Measurements from ENCODE around the gene GNB1.
"Not testable (repeated sequence)": the region's sequence is repeated elsewhere in the genome, so short reads cannot be mapped to it uniquely, and the experiment has no call there.

Gene GNB1

GRCh38 chr1:1889090-1889750, 1.7 kb downstream of the GNB1 start:
- DNase-seq = no peak

- DNase-seq = not testable (repeated sequence)
Observed at GRCh38 chr1:1883890-1884289, 7.0 kb downstream of the GNB1 start.

DNA sequence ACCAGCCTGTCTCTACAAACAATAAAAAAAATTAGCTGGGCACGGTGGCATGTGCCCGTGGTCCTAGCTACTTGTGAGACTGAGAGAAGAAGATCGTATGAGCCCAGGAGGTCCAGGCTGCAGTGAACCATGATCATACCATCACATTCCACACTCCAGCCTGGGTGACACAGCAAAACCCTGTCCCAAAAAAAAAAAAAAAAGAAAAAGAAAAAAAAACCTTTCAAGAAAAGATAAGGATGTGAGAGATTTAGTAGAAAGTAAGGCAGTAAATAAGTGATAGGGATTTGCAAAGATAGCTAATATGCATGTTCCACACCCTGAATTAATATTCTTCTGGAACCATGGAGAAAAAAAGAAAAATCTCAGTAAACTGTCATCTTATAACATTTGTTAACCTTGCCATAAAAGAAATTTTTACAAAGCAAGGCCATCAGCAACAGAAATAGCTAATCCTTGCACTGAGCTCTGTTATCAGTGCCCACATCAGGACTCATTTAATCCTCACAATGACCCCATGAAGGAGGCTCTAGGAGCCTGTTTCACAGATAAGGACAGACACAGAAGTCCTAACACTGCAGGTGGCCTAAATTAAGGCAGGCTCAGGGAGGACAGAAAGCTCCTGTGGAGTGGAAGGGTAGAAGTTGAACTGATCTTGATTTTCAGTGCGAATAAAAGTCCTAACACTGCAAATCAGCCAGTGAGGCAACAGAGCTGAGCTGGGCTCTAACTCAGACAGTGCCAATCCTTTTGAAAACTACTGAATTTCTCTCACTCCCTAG, 7.6 kb downstream of the GNB1 start:
- no peak for DNase-seq

DNA sequence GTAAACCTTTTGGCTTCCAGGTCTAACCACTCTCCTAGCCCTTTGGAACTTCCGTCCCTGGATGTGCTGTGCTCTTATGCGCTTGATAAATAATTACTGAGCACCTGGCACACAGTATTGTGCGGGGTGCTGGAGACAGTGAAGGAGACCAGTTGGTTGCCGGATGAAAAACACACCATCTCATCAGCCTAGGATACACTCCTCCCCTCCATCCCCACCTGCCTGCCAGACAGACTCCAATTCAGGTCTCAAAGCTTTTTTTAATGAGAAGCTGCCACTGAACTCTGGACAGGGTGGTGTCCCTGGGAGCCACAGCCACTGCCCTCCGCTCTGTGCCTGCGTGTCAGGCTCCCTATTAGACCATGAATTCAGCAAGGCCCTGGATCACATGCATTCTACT, 9.2 kb downstream of the GNB1 start:
- DNase-seq = no peak

GRCh38 chr1:1880617-1881312, 10.1 kb downstream of the GNB1 start:
- no peak for DNase-seq

DNA sequence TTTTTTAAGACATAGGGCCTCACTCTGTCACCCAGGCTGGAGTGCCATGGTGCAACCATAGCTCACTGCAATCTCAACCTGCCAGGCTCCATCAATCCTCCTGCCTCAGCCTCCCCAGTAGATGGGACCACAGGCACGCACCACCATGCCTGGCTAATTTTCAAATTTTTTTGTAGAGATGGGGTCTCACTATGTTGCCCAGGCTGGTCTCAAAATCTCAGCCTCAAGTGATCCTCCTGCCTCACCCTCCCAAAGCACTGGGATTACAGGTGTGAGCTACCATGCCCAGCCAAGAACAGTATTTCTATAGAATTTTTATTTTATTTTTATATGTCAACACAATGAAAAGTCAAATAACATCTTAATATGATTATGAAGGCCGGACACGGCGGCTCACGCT, 10.9 kb downstream of the GNB1 start:
- DNase-seq = no peak

- DNase-seq = no peak
Observed at GRCh38 chr1:1877865-1878436, 12.9 kb downstream of the GNB1 start.

GRCh38 chr1:1876335-1876930, 14.5 kb downstream of the GNB1 start:
- DNase-seq = no peak

DNA sequence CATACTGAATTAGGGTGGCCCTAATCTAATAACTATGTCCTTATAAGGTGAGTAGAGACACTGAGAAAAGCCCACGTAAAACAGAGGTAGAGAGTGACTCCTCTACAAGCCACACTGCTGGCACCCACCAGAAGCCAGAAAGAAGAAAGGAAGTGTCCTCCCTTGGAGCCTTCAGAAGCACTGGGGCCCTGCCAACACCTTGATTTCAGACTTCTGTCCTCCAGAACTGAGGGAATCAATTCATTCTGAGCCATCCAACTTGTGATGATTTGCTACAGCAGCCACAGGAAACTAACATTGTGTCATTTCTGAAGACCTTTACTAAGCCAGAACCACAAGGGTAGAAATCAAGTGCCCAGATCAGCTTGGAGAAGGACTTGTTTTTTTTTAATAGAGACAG, 15.0 kb downstream of the GNB1 start:
- no peak for DNase-seq

GRCh38 chr1:1874901-1875300, 16.0 kb downstream of the GNB1 start:
- no peak for DNase-seq

DNA sequence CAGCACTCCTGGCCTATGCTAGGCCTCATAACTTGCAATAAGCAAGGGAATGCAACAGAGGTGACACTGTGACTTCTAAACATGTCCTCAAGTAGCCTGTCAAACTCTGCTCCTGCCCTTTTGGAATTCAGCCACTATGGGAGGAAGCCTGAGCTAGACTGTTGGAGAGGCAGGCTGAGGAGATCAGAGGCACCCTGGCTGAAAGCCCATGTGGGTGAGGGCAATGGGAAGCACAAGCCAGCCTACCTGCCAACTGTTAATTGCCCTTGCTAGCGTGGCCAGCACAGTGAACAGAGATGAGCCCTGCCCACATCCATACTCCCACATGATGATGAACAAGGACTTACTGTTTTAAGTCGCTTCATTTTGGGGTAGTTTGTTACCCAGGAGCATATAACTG, 17.7 kb downstream of the GNB1 start:
- no peak for DNase-seq

DNA sequence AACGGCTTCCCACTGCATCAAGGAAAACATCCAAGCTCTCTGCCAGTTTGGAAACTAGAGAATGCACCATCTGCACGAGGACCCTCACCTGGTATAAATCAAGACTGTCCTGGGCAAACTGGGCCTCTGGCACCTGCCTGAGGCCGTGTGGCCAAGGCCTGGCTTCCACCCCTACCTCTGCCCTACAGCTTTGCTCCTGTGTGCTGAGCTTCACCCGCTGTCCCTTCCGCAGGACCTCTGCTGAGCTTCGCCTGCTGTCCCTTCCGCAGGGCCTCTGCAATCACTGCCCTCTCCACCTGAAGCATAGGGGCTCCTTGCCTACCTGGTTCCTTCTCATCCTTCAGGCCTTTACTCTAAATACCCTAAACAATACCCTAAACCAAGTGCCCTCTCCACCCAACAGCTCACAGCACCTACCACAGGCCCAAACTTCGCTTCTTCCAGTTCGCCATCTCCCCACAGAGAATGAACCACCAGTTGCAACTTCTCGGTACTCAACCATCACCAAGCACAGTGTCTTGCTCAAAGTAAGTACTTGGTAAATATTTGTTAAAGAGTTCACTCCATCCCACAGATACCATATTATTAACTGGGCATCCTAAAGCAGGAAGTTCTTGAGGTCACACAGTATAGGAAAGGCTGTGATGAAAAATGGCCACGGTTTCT, 18.4 kb downstream of the GNB1 start:
- no peak for DNase-seq

GRCh38 chr1:1869469-1869868, 21.4 kb downstream of the GNB1 start:
- no peak for DNase-seq

GRCh38 chr1:1867164-1867563, 23.7 kb downstream of the GNB1 start:
- no peak for DNase-seq

DNA sequence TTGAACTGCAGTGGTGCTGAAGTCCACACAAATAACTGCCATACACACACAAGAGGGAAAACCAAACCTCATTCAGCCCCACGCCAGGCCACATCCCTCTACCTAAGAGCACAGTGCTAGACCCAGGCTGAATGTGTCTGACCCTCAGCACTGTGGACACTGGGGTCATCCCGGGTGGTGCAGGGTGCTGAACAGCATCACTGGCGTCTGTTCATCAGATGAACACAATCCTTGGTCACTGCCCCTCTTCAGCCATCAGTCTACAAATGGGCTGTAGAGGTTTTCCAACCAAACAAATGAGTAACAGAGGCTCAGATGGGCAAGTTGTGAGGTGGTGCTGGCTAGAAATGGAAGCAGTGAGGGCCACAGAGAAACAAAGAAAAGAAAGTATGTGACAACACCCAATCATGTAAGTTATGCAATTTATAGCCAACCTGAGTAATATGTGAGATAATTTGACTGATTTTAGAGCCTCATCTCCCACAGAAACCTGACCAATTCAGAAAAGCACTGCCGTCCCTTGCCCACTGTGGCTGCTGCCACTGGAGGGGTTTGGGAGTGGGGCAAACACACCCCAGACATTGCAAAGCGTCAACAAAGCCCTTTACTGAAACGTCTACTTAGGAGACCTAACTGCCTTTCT, 27.9 kb downstream of the GNB1 start:
- no peak for DNase-seq

GRCh38 chr1:1861761-1862310, 29.1 kb downstream of the GNB1 start:
- not testable (repeated sequence) for DNase-seq

DNA sequence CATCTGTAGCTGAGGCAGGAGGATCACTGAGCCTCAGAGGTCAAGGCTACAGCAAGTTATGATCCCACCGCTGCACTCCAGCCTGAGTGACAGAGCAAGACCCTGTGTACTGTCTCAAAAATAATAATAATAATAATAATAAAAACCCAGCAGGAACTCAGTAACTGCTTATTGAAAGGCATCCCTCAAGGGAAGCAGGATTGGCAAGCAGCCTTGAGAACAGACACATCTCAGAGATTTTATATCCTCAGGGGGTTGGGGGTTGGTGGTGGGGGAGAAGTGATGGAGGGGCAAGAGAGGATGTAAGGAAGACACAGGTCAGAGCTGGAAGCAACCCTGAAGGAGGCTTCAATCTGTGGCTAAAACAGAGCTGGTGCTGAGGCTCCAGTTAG, 29.6 kb downstream of the GNB1 start:
- no peak for DNase-seq

- not testable (repeated sequence) for DNase-seq
Observed at GRCh38 chr1:1859970-1860697, 30.8 kb downstream of the GNB1 start.

GRCh38 chr1:1858382-1859086, 32.4 kb downstream of the GNB1 start:
- no peak for DNase-seq

DNA sequence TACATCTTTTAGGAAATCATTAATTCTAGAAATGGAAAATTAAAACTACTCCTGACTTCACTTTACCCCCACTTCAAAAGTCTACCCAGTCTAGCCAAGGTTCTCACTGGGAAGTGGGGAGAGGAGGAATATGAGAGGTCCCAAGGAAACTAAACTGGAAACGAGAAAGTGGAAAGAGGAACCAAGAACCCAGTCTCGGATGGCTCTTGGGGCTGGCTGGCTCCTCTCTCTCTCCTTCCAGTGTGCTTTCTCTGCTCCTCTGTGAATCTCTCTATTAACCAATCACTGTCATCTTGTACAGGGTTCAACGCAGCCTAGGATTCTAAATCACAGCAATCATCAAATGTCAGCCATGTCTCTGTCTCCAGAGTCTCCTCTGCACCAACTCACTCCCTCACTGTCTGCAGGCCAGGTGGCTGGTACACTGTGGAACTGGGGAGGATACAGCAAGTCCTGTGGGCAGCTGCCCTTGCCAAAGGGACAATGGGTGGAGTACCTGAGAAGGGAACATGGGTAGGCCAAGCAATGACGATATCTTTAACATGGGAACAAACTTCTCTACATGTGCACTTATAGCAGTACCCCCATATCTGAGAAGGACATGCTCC, 33.7 kb downstream of the GNB1 start:
- DNase-seq = no peak

Data from stimulated activated CD4-positive, alpha-beta T cell treated with anti-CD3 and anti-CD28 coated beads, Interleukin-2, amount 100 ng/mL, for 24 hours (primary cell).